Activated CD4-positive, alpha-beta T cell treated with anti-CD3 and anti-CD28 coated beads, Interleukin-2, amount 10 ng/mL, durations not matched to agents 24 days and 14 days (primary cell): Measurements from ENCODE around the gene SPTBN2. TPM values are rescaled to one million over a fixed set of nuclear protein-coding genes. Genes with fewer than 3 reads are reported as not detected.
"Not testable (repeated sequence)": the region's sequence is repeated elsewhere in the genome, so short reads cannot be mapped to it uniquely, and the experiment has no call there.

Experiments
- DNase-seq: peaks from one replicate; pipeline ENCODE4 v3.0.0; 2022
- H3K27ac Mint-ChIP-seq: one replicate; pipeline ENCODE4 v1.8.0; 2022; ENCODE audit warnings: mild to moderate bottlenecking, mixed read lengths
- H3K27me3 Mint-ChIP-seq: one replicate; pipeline ENCODE4 v1.8.0; 2022; ENCODE audit warnings: mixed read lengths
- H3K36me3 Mint-ChIP-seq: one replicate; pipeline ENCODE4 v1.8.0; 2022; ENCODE audit warnings: low read depth, mild to moderate bottlenecking, mixed read lengths
- H3K4me1 Mint-ChIP-seq: one replicate; pipeline ENCODE4 v1.8.0; 2021; ENCODE audit warnings: mixed read lengths
- H3K4me3 Mint-ChIP-seq: one replicate; pipeline ENCODE4 v1.8.0; 2022; ENCODE audit warnings: mild to moderate bottlenecking, moderate library complexity, mixed read lengths
- H3K9me3 Mint-ChIP-seq: one replicate; pipeline ENCODE4 v1.8.0; 2021; ENCODE audit warnings: mixed read lengths
- intact Hi-C: fragments of 100-400 bp; cut with micrococcal nuclease; formaldehyde crosslinking; loops from one replicate; pipeline ENCODE4 v1.15.1; 2023
- total RNA-seq: library from RNA; stranded (reverse); gene quantifications from 2 replicates; pipeline ENCODE4 v1.2.3, GENCODE V29; 2022

Gene SPTBN2
- total RNA-seq, 1 donor from 2014 or later: 1.6 TPM

DNA sequence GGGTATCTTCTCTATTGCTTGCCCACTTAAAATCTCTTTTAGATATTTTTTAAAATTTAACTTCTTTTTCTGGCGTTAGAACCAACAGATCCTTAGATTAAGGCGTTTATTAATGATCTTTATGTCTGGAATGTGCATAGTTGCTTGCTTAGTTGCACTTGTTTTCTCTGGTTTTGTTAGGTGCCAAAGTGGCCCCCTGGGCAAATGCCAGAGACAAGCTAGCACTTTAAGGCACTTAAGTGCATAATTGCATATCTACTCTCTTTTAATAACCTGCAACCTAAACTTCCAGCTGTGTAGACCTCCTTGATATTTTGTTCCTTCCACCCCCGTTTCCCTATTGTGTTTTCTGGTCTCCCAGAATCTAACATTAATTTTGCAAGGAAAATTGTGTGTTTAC is 87.2 kb downstream of the SPTBN2 start:
- no peak for DNase-seq
- peaks cover 75% of the 10 kb centered on the region for H3K4me1 Mint-ChIP-seq
- H3K4me3 Mint-ChIP-seq: peak overlapping the region; percentile 91
- intact Hi-C loops: no loop called here
- H3K27ac Mint-ChIP-seq: no peak overlapping the region
- H3K27me3 Mint-ChIP-seq: no peaks in the 10 kb centered on the region
- peaks cover 89% of the 10 kb centered on the region for H3K36me3 Mint-ChIP-seq
- H3K9me3 Mint-ChIP-seq: no peaks in the 10 kb centered on the region

- H3K36me3 Mint-ChIP-seq: peaks cover 76% of the 10 kb centered on the region
- peak overlapping the region; percentile 91 for H3K4me3 Mint-ChIP-seq
- DNase-seq, H3K9me3 Mint-ChIP-seq, H3K27me3 Mint-ChIP-seq, intact Hi-C loops: not testable (repeated sequence)
- H3K27ac Mint-ChIP-seq: peak overlapping the region; percentile 98
- peaks cover 61% of the 10 kb centered on the region for H3K4me1 Mint-ChIP-seq
These were observed 89.1 kb downstream of the SPTBN2 start for GRCh38 chr11:66639814-66640340.

- no peaks in the 10 kb centered on the region for H3K9me3 Mint-ChIP-seq
These were observed 89.8 kb downstream of the SPTBN2 start for GRCh38 chr11:66639066-66639813.

GRCh38 chr11:66638177-66639065 is 90.6 kb downstream of the SPTBN2 start, which contains the start of gene RBM4:
Gene RBM4, plus strand, starts transcription at chr11:66638703. Its CDS starts 1,009 bp downstream, at chr11:66639712.
- Mint-ChIP-seq H3K36me3 (peaks cover 70% of the 10 kb centered on the region), H3K27me3 (no peaks in the 10 kb centered on the region), H3K4me1 (peaks cover 53% of the 10 kb centered on the region), H3K27ac (peak within 1 kb of the TSS; percentile 98), H3K9me3 (no peaks in the 10 kb centered on the region), H3K4me3 (peak within 1 kb of the TSS; percentile 91)
- DNase-seq: peak; percentile 99
- intact Hi-C loops: loop anchor here (1.0 kb wide), 3 partner anchors 22 to 45 kb away; partner anchors contain the start of genes CCDC87, CCS, RBM14 and RBM4B

More at GRCh38 chr11:66639066-66639813, 89.8 kb downstream of the SPTBN2 start:
- H3K27ac Mint-ChIP-seq: peak overlapping the region; percentile 98
- DNase-seq: peak; percentile 81
- intact Hi-C loops: no loop called here
- H3K27me3 Mint-ChIP-seq: no peaks in the 10 kb centered on the region
- H3K4me3 Mint-ChIP-seq: peak overlapping the region; percentile 91
- peaks cover 59% of the 10 kb centered on the region for H3K4me1 Mint-ChIP-seq
- H3K36me3 Mint-ChIP-seq: peaks cover 75% of the 10 kb centered on the region

GRCh38 chr11:66637557-66638176 is 91.3 kb downstream of the SPTBN2 start:
- peak overlapping the region; percentile 98 for H3K27ac Mint-ChIP-seq
- H3K9me3 Mint-ChIP-seq: no peaks in the 10 kb centered on the region
- peaks cover 45% of the 10 kb centered on the region for H3K4me1 Mint-ChIP-seq
- H3K36me3 Mint-ChIP-seq: peaks cover 68% of the 10 kb centered on the region
- intact Hi-C loops: loop anchor here (1.0 kb wide), 3 partner anchors 21 to 44 kb away; partner anchors contain the start of genes CCDC87, CCS, RBM14 and RBM4B
- DNase-seq: no peak
- H3K4me3 Mint-ChIP-seq: peak overlapping the region; percentile 91
- H3K27me3 Mint-ChIP-seq: no peaks in the 10 kb centered on the region

DNA sequence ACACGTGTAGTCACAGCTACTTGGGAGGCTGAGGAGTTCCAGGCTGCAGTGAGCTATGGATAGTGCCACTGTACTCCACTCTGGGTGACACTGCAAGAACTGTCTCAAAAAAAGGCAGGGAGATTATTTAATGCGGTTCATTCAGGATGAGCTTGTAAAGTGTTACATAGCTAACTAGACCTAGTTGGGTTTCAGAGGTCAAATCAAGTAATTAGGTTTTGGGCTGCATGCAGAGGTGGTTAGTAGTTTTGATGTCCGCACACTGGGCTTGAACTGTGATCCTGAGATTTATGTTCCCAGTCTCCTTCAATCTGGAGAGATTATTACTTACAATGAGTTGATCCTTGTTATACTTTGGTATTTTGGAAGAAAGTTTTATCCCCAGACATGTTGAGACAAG is 92.6 kb downstream of the SPTBN2 start:
- H3K27me3 Mint-ChIP-seq: no peaks in the 10 kb centered on the region
- H3K9me3 Mint-ChIP-seq: no peaks in the 10 kb centered on the region
- no peak for DNase-seq
- no peak overlapping the region for H3K27ac Mint-ChIP-seq
- peaks cover 42% of the 10 kb centered on the region for H3K4me1 Mint-ChIP-seq
- no peak overlapping the region for H3K4me3 Mint-ChIP-seq
- peaks cover 67% of the 10 kb centered on the region for H3K36me3 Mint-ChIP-seq
- intact Hi-C loops: no loop called here

Other genes with a start within 250 kb of the SPTBN2 start
- gene DPP3, start 248.8 kb downstream of the SPTBN2 start, total RNA-seq: 97.1 and 106 TPM in 2 replicates
- gene BBS1, start 218.6 kb downstream of the SPTBN2 start, total RNA-seq: 17.6 and 18.3 TPM in 2 replicates
- 12.2 and 13.9 TPM in 2 replicates for gene ZDHHC24, start 183.2 kb downstream of the SPTBN2 start, total RNA-seq
- 0.07 TPM in 2 replicates for gene ACTN3, start 182.3 kb downstream of the SPTBN2 start, total RNA-seq
- gene CTSF, start 160.6 kb downstream of the SPTBN2 start, total RNA-seq: 0.68 and 1.2 TPM in 2 replicates
- gene CCDC87, start 136.2 kb downstream of the SPTBN2 start, total RNA-seq: 0.19 and 0.21 TPM in 2 replicates
- 28.3 and 31.4 TPM in 2 replicates for gene CCS, start 136.0 kb downstream of the SPTBN2 start, total RNA-seq
- 209 and 214 TPM in 2 replicates for gene RBM14, start 112.6 kb downstream of the SPTBN2 start, total RNA-seq
- gene RBM4, start 90.5 kb downstream of the SPTBN2 start, total RNA-seq: 109 and 133 TPM in 2 replicates
- gene RBM4B, start 51.3 kb downstream of the SPTBN2 start, total RNA-seq: 15.6 and 16.0 TPM in 2 replicates
- 28.5 and 32.9 TPM in 2 replicates for gene RCE1, start 114.2 kb upstream of the SPTBN2 start, total RNA-seq
- gene LRFN4, start 127.8 kb upstream of the SPTBN2 start, total RNA-seq: 51.9 and 55.6 TPM in 2 replicates
- 13.1 and 15.7 TPM in 2 replicates for gene PC, start 229.2 kb upstream of the SPTBN2 start, total RNA-seq
- not detected in 2 replicates for gene C11orf86, start 246.1 kb upstream of the SPTBN2 start, total RNA-seq